Stimulated activated CD8-positive, alpha-beta memory T cell treated with anti-CD3 and anti-CD28 coated beads, Interleukin-4, amount 100 ng/mL, for 4 hours (primary cell): ENCODE data around the gene THBD.
"Not testable (repeated sequence)": the region's sequence is repeated elsewhere in the genome, so short reads cannot be mapped to it uniquely, and the experiment has no call there.

ENCODE experiments used
- DNase-seq, 2 donors: peaks; one replicate each; pipeline ENCODE4 v3.0.0-alpha.2; 2020; ENCODE audit warnings: low read depth in 2 of 2, low spot score in 1 of 2

THBD gene

DNA sequence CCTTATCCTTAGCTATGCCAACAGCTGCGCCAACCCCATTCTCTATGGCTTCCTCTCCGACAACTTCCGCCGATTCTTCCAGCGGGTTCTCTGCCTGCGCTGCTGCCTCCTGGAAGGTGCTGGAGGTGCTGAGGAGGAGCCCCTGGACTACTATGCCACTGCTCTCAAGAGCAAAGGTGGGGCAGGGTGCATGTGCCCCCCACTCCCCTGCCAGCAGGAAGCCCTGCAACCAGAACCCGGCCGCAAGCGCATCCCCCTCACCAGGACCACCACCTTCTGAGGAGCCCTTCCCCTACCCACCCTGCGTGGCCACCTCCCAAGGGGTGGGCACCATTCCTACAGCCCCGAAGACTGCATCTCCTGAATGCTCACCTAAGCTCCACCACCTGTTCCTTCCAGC is 13.1 kb downstream of the THBD start:
- DNase-seq, result no peak

DNA sequence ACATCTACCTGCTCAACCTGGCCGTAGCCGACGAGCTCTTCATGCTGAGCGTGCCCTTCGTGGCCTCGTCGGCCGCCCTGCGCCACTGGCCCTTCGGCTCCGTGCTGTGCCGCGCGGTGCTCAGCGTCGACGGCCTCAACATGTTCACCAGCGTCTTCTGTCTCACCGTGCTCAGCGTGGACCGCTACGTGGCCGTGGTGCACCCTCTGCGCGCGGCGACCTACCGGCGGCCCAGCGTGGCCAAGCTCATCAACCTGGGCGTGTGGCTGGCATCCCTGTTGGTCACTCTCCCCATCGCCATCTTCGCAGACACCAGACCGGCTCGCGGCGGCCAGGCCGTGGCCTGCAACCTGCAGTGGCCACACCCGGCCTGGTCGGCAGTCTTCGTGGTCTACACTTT is 13.7 kb downstream of the THBD start:
- no peak for DNase-seq

DNA sequence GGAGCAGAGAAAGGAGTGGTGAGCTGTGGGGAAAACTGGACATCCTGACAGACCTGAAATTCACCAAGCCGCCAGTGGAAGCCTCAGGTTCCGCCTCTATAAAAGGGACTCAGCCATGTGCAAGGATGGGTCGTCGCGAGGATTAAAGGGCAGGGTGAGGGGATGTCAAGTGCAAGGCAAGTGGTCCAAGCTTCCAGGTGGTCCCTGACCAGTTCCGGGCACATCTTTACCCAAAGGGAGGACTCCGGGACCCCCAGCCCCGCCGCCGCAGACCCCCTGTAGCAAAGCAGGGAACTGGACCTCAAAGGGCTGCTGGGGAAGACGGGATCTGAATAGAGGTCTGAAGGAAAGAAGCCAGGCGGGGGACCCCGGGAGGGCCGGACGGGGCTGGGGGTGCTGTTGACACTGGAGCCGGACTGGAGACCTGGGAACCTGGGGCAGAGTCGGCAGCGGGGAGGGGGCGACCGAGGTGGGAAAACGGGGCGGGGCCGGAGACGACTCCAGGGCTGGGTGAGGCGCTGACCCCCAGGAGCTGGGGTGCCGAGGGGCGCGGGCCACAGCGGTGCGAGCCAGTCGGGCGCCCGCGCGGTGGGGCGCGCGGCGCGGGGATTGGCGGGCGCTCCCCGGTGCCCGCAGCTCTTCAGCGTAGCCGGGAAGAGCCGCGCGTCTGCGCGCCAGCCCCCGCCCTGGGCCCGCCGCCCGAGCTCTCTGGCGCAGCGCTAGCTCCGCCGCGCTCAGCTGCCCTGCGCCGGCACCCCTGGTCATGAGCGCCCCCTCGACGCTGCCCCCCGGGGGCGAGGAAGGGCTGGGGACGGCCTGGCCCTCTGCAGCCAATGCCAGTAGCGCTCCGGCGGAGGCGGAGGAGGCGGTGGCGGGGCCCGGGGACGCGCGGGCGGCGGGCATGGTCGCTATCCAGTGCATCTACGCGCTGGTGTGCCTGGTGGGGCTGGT is 14.5 kb downstream of the THBD start, which contains the start of gene SSTR4:
TSS of gene SSTR4 (plus strand) at position 592 of the 951 bp plus-strand sequence. CDS start at position 764, 172 bp downstream.
- no peak for DNase-seq

- no peak for DNase-seq
These were observed 15.6 kb downstream of the THBD start for GRCh38 chr20:23033918-23034317.

- no peak for DNase-seq
These were observed 16.8 kb downstream of the THBD start for GRCh38 chr20:23032750-23033078.

GRCh38 chr20:23032056-23032749 is 17.3 kb downstream of the THBD start:
- DNase-seq, result no peak

GRCh38 chr20:23031346-23031745 is 18.1 kb downstream of the THBD start:
- no peak for DNase-seq

DNA sequence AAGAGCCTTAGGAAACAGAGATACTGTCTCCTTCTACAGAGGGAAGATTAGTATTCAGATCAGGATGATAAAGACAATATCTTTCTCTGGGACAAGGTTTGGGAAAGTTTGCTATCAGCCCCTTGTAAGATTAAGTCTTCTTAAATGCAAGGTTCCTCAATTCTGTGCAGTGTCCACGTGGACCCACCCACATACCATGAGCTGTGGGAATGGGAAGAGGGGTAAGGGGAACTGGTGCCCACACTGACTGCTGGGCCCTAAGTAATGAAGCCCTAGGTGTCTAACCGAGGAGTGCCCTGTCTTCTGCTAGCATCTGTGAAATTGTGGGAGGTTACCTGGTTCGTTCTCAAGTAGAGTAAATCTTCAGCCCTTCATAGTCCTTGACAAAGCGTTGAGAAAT is 20.1 kb downstream of the THBD start:
- DNase-seq, result no peak

GRCh38 chr20:23028392-23028791 is 21.1 kb downstream of the THBD start:
- DNase-seq, result no peak

DNA sequence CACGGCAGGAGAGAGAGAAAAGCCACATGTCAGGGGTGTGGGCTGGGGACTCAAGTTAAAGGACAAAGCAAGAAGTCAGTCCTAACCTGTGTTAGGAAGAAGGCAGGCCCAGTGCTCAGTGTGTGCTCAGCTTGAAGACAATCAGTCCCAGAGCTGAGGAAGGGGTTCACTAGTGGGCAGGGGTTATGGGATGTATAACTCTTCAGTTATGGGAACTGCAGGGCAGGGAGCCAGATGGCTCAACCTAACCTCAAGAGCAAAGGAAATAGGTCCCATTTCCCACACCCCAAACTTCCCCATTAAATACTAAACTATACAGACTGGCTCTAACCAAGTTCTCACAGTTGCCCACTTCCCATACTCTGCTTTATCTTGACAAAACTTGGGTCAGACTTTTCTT is 21.8 kb downstream of the THBD start:
- DNase-seq, result no peak

GRCh38 chr20:23025503-23025902 is 24.0 kb downstream of the THBD start:
- DNase-seq, result not testable (repeated sequence)

DNA sequence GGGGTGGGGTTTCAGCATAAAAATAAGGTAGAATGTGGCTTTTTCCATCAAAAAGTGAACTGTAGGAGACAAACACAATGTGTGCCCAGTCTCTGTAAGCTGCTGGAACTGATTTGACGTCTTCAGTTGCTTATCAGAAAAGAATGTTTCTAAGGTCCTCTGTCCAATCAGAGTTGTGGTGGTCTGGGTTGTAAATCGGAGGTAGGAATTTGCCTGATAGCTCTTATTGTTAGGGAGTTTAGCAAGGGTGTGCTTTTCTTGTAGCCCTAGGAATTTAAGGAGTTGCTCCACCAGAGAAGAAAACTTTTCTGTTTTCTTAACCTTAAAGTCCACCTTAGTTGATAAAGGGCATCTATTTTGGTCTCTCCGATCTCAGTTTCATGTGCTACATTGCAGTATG is 24.8 kb downstream of the THBD start:
- no peak for DNase-seq

DNA sequence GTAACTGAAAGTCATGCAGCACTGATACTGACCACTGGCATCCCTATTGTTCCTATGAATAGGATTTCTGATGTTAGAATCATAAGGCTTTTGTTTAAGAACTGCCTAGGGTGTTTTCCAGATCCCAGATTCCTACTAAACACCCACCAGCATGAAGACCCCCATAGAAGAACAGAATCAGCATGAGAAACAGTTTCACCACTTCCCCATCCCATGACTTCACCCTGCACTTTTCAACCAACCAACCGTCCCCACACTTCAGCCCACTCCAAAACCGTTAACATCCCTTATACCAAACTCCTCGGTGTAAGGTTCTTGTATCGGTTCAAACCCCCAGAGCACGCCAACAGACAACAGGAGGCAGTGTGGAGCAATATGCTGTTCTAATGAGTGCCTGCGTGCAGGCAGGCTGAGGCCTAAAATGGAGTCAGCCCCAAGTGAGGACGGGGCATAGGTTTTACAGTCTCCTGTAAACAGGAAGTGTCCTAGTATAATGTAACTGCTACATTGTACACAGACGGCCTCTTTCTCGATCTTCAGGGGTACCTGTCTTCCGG is 25.8 kb downstream of the THBD start:
- no peak for DNase-seq

- DNase-seq, result no peak
These were observed 26.6 kb downstream of the THBD start for GRCh38 chr20:23022849-23023248.

DNA sequence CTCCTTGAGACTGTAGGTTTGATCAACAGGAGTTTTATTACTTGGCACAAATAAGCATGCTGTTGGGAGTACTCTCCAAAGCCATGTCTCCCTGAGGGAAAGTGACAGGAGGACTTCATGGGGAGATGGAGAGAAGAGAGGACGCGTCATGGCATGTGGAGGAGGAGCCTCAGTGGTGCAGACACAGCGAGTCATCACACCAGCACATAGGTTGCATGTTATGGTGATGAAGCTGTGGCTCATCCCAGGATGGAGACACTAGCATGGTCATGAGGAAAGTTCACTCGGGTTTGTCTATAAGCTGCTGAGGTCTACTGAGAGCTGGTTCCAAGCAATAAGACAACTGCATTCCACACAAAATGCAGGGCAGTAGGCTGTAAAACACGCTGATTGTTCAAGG is 27.5 kb downstream of the THBD start:
- DNase-seq, result no peak

DNA sequence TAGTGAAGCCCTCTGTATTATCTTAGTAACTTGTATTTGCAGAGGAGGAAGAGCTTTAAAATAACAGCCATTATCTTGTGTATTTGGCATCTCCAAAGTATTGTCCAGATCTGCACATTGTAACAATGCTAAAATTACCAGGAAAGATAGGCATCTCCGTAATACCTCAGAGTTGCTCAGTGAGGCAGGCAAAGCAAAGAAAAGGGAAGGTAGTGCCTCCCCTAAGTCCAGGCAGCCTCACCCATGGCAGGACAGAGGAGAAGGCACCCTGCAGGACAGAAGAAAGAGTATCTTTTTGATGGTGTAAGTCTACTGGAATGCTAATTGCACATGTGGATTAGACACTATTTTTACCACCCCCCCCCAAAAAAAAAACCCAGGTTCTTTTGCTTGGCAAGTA is 27.9 kb downstream of the THBD start:
- DNase-seq, result no peak

- DNase-seq, result no peak
These were observed 29.0 kb downstream of the THBD start for GRCh38 chr20:23020230-23021018.

DNA sequence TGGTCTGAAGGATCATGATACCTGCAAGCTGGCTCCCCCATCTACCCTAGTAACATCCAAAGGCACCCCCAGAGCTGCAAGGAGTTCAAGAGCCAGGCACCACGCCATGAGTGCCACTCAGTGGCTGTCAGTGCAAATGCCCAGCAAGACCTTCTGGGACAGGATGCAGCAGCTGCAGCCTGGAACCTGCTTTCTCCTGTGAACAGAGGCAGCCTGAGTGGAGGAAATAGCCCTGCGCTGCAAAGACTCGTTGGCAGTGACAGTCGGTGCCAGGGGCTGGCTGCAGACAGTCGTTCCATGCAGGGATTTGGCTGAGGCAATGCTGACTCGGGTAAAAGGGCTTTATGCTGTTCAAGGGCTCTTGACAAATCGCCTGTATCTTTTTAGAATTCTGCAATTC is 30.1 kb downstream of the THBD start:
- DNase-seq, result no peak

DNA sequence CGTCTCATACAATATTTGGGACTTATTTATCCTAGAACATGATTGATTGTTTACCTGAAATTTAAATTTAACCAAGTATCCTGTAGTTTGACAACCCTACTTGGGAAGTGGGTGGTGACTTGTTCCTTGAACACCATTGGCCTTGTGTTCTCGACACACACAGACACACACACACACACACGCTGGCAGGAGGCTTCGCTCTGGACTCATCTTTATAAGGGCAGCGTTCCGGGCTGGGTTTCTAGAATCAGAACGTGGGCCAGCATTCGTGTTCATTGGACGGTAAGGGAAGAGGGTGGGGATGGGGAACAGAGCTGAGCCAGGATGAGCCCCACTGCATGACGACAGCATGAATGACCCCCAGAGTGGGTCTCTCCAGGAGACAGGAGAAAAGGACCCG is 30.5 kb downstream of the THBD start:
- no peak for DNase-seq

DNA sequence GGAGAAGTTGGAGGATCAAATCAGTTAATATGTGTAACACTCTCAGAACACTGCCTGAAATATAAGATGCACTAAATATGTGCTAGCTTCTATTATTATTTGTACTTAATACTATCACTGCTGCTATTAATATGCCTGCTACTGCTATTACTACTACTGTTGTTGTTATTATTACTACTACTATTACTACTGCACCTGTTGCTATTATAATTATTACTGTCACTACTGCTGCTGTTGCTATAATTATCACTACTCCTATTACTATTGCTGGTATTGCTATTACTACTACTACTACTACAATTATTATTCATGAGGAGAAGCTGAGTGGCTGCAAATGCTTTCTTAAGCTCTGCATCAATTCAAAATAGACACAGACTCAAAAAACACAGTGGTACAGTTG is 31.0 kb downstream of the THBD start:
- DNase-seq, result no peak

- DNase-seq, result no peak
These were observed 32.0 kb downstream of the THBD start for GRCh38 chr20:23017516-23017915.
